GM18867 (cell line): ENCODE measurements around the gene MEI1.
"Not testable (repeated sequence)": the region's sequence is repeated elsewhere in the genome, so short reads cannot be mapped to it uniquely, and the experiment has no call there.

ENCODE experiments used
- ATAC-seq: cut with Tn5 transposase; IDR thresholded peaks from one replicate; pipeline ENCODE4 v1.9.1; 2021; ENCODE audit warnings: mild to moderate bottlenecking, moderate library complexity; ENCODE audit not compliant: unreplicated experiment

Gene MEI1

DNA sequence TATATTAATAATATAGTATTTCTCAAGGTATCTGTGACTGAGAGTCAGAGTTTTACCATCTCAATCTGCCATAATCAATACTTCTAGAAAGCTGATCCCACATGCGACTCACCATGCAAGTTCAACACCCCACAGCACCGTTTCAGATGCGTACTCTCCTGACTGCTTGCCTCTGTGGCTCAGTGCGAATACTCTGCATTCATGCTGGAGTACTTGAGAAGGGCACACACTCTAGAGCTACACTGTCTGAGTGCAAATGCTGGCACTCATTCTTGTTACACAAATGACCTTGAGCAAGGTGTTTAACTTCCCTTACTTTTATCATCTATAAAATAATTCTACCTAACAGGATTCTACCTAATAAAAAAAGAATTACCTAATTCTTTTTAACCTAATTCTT lies 23.2 kb upstream of the MEI1 start:
- no peak for ATAC-seq

GRCh38 chr22:41681616-41682015 lies 17.7 kb upstream of the MEI1 start:
- no peak for ATAC-seq

GRCh38 chr22:41682033-41682807 lies 17.1 kb upstream of the MEI1 start:
- ATAC-seq = no peak

GRCh38 chr22:41683052-41683451 lies 16.3 kb upstream of the MEI1 start:
- ATAC-seq = no peak

DNA sequence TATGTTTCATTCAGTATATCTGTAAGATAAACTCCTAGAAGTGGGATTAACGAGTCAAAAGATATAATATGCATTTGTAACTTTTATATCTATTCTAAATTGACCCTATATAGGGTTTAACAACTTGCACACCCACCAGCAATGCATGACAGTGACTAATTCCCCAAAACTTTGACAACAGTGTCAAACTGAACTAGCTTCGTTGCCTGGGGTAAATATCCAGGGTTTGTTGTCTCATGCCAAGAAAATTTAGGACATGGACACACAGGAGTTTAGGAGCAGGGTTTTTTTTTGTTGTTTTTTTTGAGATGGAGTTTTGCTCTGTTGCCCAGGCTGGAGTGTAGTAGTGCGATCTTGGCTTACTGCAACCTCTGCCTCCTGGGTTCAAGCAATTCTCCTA lies 15.7 kb upstream of the MEI1 start:
- ATAC-seq = no peak

DNA sequence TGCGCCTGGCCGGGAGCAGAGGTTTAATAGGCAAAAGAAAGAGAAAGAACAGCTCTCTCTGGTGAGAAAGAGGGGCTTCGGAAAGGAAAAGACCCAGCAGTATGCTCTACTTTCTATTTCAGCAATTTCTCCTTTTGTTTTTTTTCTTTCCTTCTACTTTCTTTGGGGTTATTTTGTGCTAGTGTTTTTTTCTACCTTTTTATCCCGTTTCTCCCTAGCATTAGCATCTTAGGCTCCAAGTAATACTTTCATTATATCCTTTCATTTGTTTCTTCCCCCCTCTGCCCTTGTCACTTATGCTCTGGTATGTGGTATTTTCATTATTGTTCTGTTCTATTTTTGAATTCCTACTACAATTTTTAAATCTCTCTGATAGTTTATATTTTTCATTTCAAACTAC lies 15.1 kb upstream of the MEI1 start:
- ATAC-seq = no peak

GRCh38 chr22:41686890-41687289 lies 12.4 kb upstream of the MEI1 start:
- not testable (repeated sequence) for ATAC-seq

- ATAC-seq = peak; percentile 15
Measured at GRCh38 chr22:41687901-41688364, 11.4 kb upstream of the MEI1 start.

DNA sequence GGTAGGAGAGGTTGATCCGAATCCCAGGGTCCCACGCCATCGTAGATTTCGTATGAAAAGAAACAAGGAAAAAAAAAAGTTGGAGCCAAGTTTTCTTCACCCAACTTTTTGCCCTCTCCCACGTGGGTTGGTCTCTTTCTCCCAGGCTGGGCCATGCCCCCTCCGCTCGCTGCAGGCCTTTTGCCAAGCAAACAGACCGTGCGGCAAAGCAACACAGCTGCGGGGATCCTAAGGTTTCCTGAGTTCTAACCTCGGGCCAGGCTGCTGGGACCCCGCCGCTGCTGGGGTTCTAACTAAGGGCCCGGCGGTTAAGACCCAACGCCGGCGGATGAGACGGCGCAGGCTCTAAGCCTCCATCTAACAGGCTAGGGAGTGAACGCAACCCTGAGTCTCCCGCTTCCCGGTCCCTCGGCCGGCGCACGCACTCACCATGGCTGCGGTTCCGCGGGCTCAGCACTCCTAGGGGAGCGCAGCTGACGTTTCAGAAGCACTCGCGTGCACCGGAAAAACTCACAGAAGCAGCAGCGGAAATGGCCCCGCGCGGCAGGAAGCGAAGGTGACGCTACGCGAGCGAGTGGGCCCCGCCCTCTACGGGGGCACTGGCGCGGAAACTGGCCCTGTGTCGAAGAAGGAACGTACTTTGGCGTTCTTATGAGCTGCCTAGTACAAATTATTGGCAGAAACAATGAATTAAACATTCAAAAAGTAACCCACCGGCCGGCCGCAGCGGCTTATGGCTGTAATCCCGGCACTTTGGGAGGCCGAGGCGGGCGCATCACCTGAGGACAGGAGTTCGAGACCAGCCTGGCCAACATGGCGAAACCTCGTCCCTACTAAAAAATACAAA lies 10.7 kb upstream of the MEI1 start, which contains the start of gene SNU13:
SNU13 (minus strand) TSS at position 503 of the 847 bp plus-strand sequence; CDS start at position 432, 71 bp downstream.
- peak; percentile 86 for ATAC-seq

GRCh38 chr22:41690476-41690875 lies 8.8 kb upstream of the MEI1 start:
- no peak for ATAC-seq

DNA sequence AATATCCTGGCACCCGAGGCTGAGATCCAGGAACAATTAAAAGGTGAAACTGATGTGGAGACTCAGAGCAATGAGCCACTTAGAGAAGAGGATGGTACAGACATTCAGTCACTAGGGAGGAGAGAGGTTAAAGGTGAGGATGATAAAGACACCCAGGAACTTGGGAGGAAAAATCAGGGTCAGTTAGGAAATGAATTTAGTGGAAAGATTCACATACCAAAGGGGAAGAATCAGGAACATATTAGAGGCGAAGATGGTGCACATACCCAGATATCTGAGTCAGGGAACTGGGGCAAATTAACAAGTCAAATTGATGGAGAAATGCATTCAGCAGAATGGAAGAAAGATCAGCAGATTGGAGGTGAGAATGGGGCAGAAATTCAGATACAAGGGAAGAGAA lies 4.1 kb upstream of the MEI1 start:
- ATAC-seq = no peak

GRCh38 chr22:41696703-41697102 lies 2.6 kb upstream of the MEI1 start:
- no peak for ATAC-seq

- ATAC-seq = peak; percentile 42
Measured at GRCh38 chr22:41697126-41697775, 2.1 kb upstream of the MEI1 start.

GRCh38 chr22:41700108-41700364 lies 733 bp downstream of the MEI1 start:
- ATAC-seq = no peak

GRCh38 chr22:41702763-41703162 lies 3.5 kb downstream of the MEI1 start:
- no peak for ATAC-seq

DNA sequence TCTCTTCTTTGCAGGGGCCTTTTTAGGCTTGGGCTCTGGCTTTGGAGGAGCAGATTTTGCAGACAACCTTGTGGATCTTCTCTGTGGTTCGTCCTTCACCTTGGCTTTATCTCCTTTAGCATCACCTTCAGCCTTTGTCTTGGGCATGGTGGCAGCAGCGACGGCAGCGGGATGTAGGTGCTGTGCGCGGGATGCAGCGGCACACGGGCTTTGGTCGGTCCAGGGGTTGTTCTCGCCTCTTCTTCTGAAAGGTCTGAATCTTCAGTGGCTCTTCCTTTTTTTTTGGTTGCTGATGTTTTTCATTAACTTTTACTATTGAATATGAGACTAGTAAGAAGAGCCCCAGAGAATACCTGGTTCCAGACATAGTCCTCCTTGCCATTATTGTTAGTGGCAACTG lies 10.0 kb downstream of the MEI1 start:
- no peak for ATAC-seq

- ATAC-seq = no peak
Measured at GRCh38 chr22:41713004-41713403, 13.7 kb downstream of the MEI1 start.

DNA sequence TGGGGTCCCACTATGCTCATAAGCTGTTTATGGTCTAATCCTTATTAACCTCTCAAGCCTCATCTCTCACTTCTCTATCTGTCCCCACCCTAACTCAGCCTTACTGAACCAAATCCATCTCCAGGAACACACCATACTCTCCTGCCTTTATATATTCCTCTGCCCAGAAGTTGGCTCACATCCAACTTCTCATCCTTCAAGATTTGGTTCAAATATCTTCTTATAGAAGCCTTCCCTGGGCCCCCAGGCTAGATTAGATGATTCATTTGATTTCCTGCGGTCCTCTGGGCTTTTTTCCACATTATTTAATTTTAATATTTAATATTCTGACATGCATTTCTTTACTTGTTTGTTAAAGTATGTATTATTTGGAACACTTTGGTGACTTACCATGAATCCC lies 23.2 kb downstream of the MEI1 start:
- ATAC-seq = no peak

DNA sequence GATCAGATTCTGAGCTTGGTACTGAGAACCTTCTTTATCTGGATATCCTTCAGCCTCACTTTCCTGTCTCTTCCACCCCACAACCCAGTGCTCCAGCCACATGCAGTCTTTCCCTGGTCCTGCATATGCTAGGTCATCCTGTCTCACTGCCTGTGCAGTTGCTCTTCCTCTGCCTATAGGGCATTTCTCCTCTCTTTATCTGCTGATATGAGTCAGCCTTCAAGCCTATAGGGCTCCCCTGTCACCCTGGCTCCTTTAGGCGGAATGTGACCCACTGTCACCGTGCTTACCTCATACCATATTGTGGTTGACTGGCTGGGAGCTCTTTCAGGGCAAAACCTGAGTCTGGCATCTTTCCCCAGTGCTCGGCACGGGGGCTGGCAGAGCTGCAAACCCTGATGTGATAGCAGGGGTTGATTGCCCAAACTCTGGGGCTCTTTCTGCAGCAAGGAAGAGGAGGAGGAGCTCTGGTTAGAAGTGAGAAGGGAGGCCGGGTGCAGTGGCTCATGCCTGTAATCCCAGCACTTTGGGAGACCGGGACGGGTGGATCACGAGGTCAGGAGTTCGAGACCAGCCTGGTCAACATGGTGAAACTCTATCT lies 26.3 kb downstream of the MEI1 start:
- no peak for ATAC-seq

- no peak for ATAC-seq
Measured at GRCh38 chr22:41731609-41732008, 32.3 kb downstream of the MEI1 start.

DNA sequence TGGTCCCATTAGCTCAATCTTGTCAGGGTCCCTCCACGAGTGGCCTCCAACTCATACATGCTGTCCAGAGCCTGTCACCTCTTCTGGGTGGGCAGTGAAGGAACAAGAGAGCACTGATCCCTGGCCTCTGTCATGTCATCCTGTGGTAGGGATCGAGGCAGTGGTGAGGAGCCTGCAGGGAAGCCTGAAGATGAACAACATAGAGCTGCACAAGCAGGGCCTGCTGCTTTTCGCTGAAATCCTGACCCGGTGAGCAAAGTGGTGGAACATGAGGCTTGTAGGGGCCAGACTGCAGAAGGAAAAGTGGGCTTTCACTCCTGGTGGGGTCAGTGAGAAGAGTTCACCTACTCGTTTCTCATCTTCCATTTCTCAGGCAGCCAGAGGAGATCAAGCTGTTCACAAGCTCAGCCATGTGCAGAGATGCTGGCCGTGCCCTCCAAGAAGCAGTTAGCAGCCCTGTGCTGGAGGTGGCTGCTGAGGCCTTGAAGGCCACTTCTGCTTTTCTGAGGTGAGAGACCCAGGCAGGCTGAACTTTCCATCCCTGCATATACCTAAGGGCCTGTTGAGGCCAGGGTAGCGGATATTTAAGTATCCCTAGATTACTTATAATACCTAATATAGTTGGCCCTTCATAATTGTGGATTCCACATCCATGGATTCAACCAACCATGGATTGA lies 32.9 kb downstream of the MEI1 start:
- no peak for ATAC-seq
